ENCODE results near the gene FBXL20.

GRCh38 chr17:39335704-39336223 lies 65.7 kb downstream of the FBXL20 start:
- TF ChIP-seq CTCF (conservative IDR thresholded peaks at IDR 0.05; ENCODE audit: low read length) (no peak), EZH2phosphoT487 (IDR thresholded peaks at IDR 0.05; ENCODE audit: borderline replicate concordance) (no peak)

All from Loucy (cell line).